A673 (cell line): ENCODE measurements around the gene DCTN3. TPM values are rescaled to one million over a fixed set of nuclear protein-coding genes. Genes with fewer than 3 reads are reported as not detected.
A peak's percentile ranks its signal among the peaks of the same experiment; 100 is the strongest.

ENCODE experiments used
- BruUV-seq: library from RNA; stranded (reverse); fragments of 400-500 nt; replicated peaks from 2 replicates; lab custom pipeline; 2021; lab: Mats Ljungman, UMichigan
- CTCF ChIA-PET: fragments of 300-600 bp; sonication (Branson Sonifier 250); formaldehyde crosslinking; loops from one replicate; lab custom pipeline; 2022; ENCODE audit warnings: antibody characterized with exemption; lab: Charles Lee
- POLR2A ChIA-PET: fragments of 300-600 bp; sonication (Branson Sonifier 250); formaldehyde crosslinking; loops from one replicate; lab custom pipeline; 2022; ENCODE audit warnings: antibody characterized with exemption; ENCODE audit not compliant: low non-redundant PET; lab: Charles Lee
- DNase-seq: peaks from one replicate; pipeline ENCODE4 v3.0.0-alpha.2; 2015; ENCODE audit warnings: low spot score
- H3K27ac ChIP-seq: fragments of 200-600 bp; sonication (generic); 2 replicates; pipeline ENCODE4 v1.5.1; 2016; ENCODE audit warnings: mixed run types, low read depth, mild to moderate bottlenecking, mixed read lengths, antibody characterized with exemption, low read length; ENCODE audit not compliant: poor library complexity, severe bottlenecking
- H3K27me3 ChIP-seq: fragments of 200-600 bp; sonication (generic); replicated peaks from 2 replicates; pipeline ENCODE4 v1.6.1; 2017; ENCODE audit warnings: mixed run types, low read depth, mild to moderate bottlenecking, mixed read lengths, antibody characterized with exemption, low read length; ENCODE audit not compliant: insufficient read depth, poor library complexity
- H3K36me3 ChIP-seq: fragments of 200-600 bp; sonication (generic); 2 replicates; pipeline ENCODE4 v1.6.1; 2016; ENCODE audit warnings: mixed run types, mild to moderate bottlenecking, mixed read lengths, antibody characterized with exemption, low read length; ENCODE audit not compliant: insufficient read depth, poor library complexity, severe bottlenecking
- H3K4me1 ChIP-seq: fragments of 200-600 bp; sonication (generic); 2 replicates; pipeline ENCODE4 v1.6.1; 2017; ENCODE audit warnings: mixed run types, mild to moderate bottlenecking, mixed read lengths, antibody characterized with exemption, low read length; ENCODE audit not compliant: insufficient read depth, poor library complexity, severe bottlenecking
- H3K4me3 ChIP-seq: fragments of 200-600 bp; sonication (generic); 2 replicates; pipeline ENCODE4 v1.5.1; 2016; ENCODE audit warnings: low read depth, mixed run types, mild to moderate bottlenecking, mixed read lengths, low read length; ENCODE audit not compliant: poor library complexity, severe bottlenecking
- H3K9me3 ChIP-seq: fragments of 200-600 bp; sonication (generic); 2 replicates; pipeline ENCODE4 v1.6.1; 2016; ENCODE audit warnings: mixed run types, low read depth, mild to moderate bottlenecking, mixed read lengths, antibody characterized with exemption, low read length; ENCODE audit not compliant: poor library complexity, severe bottlenecking
- CTCF ChIP-seq: fragments of 300-800, 200-600 bp; sonication (generic); conservative IDR thresholded peaks from 2 replicates; pipeline ENCODE4 v1.5.1; 2017; ENCODE audit warnings: low read depth, mild to moderate bottlenecking, antibody characterized with exemption, low read length, moderate library complexity, mixed read lengths
- EZH2 ChIP-seq: fragments of 200-600 bp; sonication (generic); IDR thresholded peaks from 2 replicates; pipeline ENCODE4 v1.6.1; 2017; ENCODE audit warnings: borderline replicate concordance, low read depth, mild to moderate bottlenecking, mixed read lengths, antibody characterized with exemption, low read length; ENCODE audit not compliant: poor library complexity, severe bottlenecking
- intact Hi-C: fragments of 100-400 bp; cut with micrococcal nuclease; formaldehyde crosslinking; loops from one replicate; pipeline ENCODE4 v1.10.0; 2022; ENCODE audit not compliant: unreplicated experiment
- total RNA-seq: library from RNA; stranded (reverse); gene quantifications from 2 replicates; pipeline ENCODE4 v1.2.3, GENCODE V29; 2021

DCTN3 gene
- total RNA-seq, 1 experiment from 2014 or later: 79.3 TPM

GRCh38 chr9:34633851-34634550 is 13.7 kb upstream of the DCTN3 start:
- H3K4me3 ChIP-seq: no peak overlapping the region
- peaks cover 22% of the 10 kb centered on the region for H3K27me3 ChIP-seq
- no peaks in the 10 kb centered on the region for H3K9me3 ChIP-seq
- peak; percentile 78 for DNase-seq
- no peak overlapping the region for H3K27ac ChIP-seq
- peaks cover 14% of the 10 kb centered on the region for H3K36me3 ChIP-seq
- ChIA-PET POLR2A (no interaction called here), CTCF (interaction anchor here (0.6 to 1.5 kb wide), 14 partner anchors 9 to 703 kb away, joined by 3 to 8 read pairs (median 4); partner anchors contain the start of genes DCTN3, GALT and RPP25L)
- peaks cover 11% of the 10 kb centered on the region for H3K4me1 ChIP-seq
- BruUV-seq: no TSS peak
- intact Hi-C loops: loop anchor here (2.0 kb wide), 1 partner anchor 21 kb away; the partner anchor contains the start of gene RPP25L
- TF ChIP-seq EZH2 (no peak), CTCF (peak; percentile 93)

GRCh38 chr9:34633166-34633565 is 12.9 kb upstream of the DCTN3 start:
- H3K4me3 ChIP-seq: no peak overlapping the region
- POLR2A ChIA-PET: no interaction called here
- no peaks in the 10 kb centered on the region for H3K9me3 ChIP-seq
- no peak overlapping the region for H3K27ac ChIP-seq
- no peak for TF ChIP-seq EZH2
- TF ChIP-seq CTCF: no peak
- intact Hi-C loops: no loop called here
- peaks cover 13% of the 10 kb centered on the region for H3K4me1 ChIP-seq
- H3K36me3 ChIP-seq: peaks cover 14% of the 10 kb centered on the region
- CTCF ChIA-PET: interaction anchor here (0.7 to 1.5 kb wide), 10 partner anchors 8 to 1211 kb away, joined by 3 to 7 read pairs (median 3); partner anchors contain the start of genes DCTN3 and GALT
- H3K27me3 ChIP-seq: peaks cover 30% of the 10 kb centered on the region
- no TSS peak for BruUV-seq
- DNase-seq: no peak

GRCh38 chr9:34630402-34631154 is 10.3 kb upstream of the DCTN3 start:
- CTCF ChIA-PET: interaction anchor here (0.6 to 0.7 kb wide), 2 partner anchors 14 to 334 kb away, joined by 3 to 4 read pairs; no protein-coding TSS in a partner anchor
- peaks cover 7% of the 10 kb centered on the region for H3K4me1 ChIP-seq
- intact Hi-C loops: no loop called here
- TF ChIP-seq EZH2 (no peak), CTCF (no peak)
- H3K9me3 ChIP-seq: no peaks in the 10 kb centered on the region
- no peak overlapping the region for H3K4me3 ChIP-seq
- no peak overlapping the region for H3K27ac ChIP-seq
- peaks cover 56% of the 10 kb centered on the region for H3K27me3 ChIP-seq
- H3K36me3 ChIP-seq: peaks cover 9% of the 10 kb centered on the region
- BruUV-seq: no TSS peak
- DNase-seq: no peak
- POLR2A ChIA-PET: no interaction called here
